A549 (cell line): ENCODE measurements around the gene TUT7.

Source experiments
- CEBPB ChIP-seq, 2 experiments: fragments of >200 bp in 1 of 2; sonication (Bioruptor Twin) in 1 of 2; formaldehyde crosslinking in 1 of 2; IDR thresholded peaks; 2 replicates each; pipeline ENCODE4 v1.6.1; 2012 to 2016
- MAFK ChIP-seq: fragments of 450-650 bp; IDR thresholded peaks from 2 replicates; pipeline ENCODE4 v1.6.1; 2014; ENCODE audit not compliant: partially characterized antibody
- POLR2A ChIP-seq: IDR thresholded peaks from 2 replicates; pipeline ENCODE4 v1.6.1; 2012; ENCODE audit warnings: mild to moderate bottlenecking, low read length
- RAD21 ChIP-seq, 2 experiments: fragments of >200 bp in 1 of 2; sonication (Bioruptor Twin) in 1 of 2; formaldehyde crosslinking in 1 of 2; IDR thresholded peaks in 1 of 2; conservative IDR thresholded peaks in 1 of 2; 2 replicates in 1 of 2; 3 replicates in 1 of 2; pipeline ENCODE4 v1.6.1; 2012 to 2018; ENCODE audit warnings: inconsistent platforms in 1 of 2
- RNF2 ChIP-seq: fragments of 200-600 bp; sonication (generic); IDR thresholded peaks from 2 replicates; pipeline ENCODE4 v1.6.1; 2016; ENCODE audit warnings: low read depth, mild to moderate bottlenecking, antibody characterized with exemption, moderate library complexity, borderline replicate concordance
- SMC3 ChIP-seq: fragments of >200 bp; sonication (Bioruptor Twin); formaldehyde crosslinking; IDR thresholded peaks from 3 replicates; pipeline ENCODE4 v1.6.1; 2018; ENCODE audit warnings: inconsistent platforms
- TF ChIP-seq, protein P1 (sequence below): fragments of >200 bp; sonication (Bioruptor Twin); formaldehyde crosslinking; IDR thresholded peaks from 3 replicates; pipeline ENCODE4 v1.5.1; 2016
- TF ChIP-seq, protein P2 (sequence below): fragments of 250-450 bp; sonication (Bioruptor Pico); IDR thresholded peaks from 2 replicates; pipeline ENCODE4 v1.5.0; 2021; ENCODE audit warnings: mild to moderate bottlenecking, moderate library complexity, borderline replicate concordance

DNA sequence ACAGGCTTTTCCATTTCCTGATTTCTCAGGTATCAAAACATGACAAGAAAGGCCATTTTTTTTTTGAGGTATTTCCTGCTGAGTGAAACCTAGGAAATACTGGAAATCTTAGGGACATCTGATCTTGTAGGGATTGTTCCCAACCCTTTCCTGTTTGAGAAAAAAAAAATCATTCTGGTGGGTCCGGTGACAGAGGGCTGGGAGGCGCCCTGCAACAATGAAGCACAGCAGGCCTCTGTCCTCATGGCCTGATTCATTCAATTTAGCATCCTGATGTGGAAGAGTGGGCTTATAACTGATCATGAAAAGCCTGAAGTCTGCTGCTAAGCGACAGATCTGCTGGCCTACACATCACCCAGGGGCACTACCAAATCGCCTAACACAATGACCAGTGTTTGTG lies 91.7 kb downstream of the TUT7 start:
- TF ChIP-seq MAFK (no peak), CEBPB (IDR thresholded peaks at IDR 0.05) (no peak), RNF2 (no peak), POLR2A (no peak), SMC3 (no peak), RAD21 (conservative IDR thresholded peaks at IDR 0.05 in 1 of 2, IDR thresholded peaks at IDR 0.05 in 1 of 2) (no peak)
- TF ChIP-seq, protein P1, sequence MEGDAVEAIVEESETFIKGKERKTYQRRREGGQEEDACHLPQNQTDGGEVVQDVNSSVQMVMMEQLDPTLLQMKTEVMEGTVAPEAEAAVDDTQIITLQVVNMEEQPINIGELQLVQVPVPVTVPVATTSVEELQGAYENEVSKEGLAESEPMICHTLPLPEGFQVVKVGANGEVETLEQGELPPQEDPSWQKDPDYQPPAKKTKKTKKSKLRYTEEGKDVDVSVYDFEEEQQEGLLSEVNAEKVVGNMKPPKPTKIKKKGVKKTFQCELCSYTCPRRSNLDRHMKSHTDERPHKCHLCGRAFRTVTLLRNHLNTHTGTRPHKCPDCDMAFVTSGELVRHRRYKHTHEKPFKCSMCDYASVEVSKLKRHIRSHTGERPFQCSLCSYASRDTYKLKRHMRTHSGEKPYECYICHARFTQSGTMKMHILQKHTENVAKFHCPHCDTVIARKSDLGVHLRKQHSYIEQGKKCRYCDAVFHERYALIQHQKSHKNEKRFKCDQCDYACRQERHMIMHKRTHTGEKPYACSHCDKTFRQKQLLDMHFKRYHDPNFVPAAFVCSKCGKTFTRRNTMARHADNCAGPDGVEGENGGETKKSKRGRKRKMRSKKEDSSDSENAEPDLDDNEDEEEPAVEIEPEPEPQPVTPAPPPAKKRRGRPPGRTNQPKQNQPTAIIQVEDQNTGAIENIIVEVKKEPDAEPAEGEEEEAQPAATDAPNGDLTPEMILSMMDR: no peak
- TF ChIP-seq, protein P2, sequence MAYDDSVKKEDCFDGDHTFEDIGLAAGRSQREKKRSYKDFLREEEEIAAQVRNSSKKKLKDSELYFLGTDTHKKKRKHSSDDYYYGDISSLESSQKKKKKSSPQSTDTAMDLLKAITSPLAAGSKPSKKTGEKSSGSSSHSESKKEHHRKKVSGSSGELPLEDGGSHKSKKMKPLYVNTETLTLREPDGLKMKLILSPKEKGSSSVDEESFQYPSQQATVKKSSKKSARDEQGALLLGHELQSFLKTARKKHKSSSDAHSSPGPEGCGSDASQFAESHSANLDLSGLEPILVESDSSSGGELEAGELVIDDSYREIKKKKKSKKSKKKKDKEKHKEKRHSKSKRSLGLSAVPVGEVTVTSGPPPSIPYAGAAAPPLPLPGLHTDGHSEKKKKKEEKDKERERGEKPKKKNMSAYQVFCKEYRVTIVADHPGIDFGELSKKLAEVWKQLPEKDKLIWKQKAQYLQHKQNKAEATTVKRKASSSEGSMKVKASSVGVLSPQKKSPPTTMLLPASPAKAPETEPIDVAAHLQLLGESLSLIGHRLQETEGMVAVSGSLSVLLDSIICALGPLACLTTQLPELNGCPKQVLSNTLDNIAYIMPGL: no peak
